ENCODE results near the gene LRIG2.

Gene LRIG2

DNA sequence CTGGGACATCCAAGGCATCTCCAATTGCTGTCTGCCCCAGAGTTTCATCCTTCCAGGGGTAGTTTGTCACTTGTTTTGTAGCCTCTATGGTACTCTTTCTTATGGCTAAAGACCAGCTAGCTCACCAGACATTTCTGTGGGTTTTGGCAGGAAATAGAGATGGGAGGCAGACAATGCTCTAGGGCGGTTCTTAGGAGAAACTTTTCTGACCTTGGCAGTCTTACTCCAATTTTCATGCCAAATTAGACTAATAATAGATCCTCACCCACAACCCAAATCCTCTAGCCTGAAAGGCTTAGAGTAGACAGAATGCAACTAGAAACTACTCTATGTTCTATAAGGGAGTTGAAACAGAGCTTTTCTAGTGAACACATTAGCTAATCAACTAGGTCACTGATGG lies 69.8 kb downstream of the LRIG2 start:
- Histone ChIP-seq H3K79me2 (ENCODE audit: insufficient read depth, low read length) (no peaks in the 10 kb centered on the region), H3K9me2 (ENCODE audit: low read depth, low read length) (no peaks in the 10 kb centered on the region), H2AFZ (ENCODE audit: low read length) (no peak overlapping the region), H3K4me2 (ENCODE audit: low read length) (no peak overlapping the region), H3K4me3 (ENCODE audit: low read depth, low read length, poor library complexity, severe bottlenecking) (no peak overlapping the region), H4K20me1 (ENCODE audit: insufficient read depth, low read length) (no peaks in the 10 kb centered on the region), H3K9me3 (ENCODE audit: low read length) (no peaks in the 10 kb centered on the region), H3K9ac (ENCODE audit: low read length) (no peak overlapping the region), H3F3A (ENCODE audit: insufficient read depth, low read length) (no peaks in the 10 kb centered on the region), H3K27me3 (ENCODE audit: insufficient read depth, low read length) (no peaks in the 10 kb centered on the region), H3K4me1 (ENCODE audit: insufficient read depth, low read length, severe bottlenecking) (no peaks in the 10 kb centered on the region), H3K27ac (ENCODE audit: low read depth, low read length, poor library complexity, severe bottlenecking) (no peak overlapping the region), H3K36me3 (ENCODE audit: insufficient read depth, low read length) (no peaks in the 10 kb centered on the region)
- TF ChIP-seq EZH2 (IDR thresholded peaks at IDR 0.05; ENCODE audit: borderline replicate concordance, low read length): no peak
- TF ChIP-seq CTCF (IDR thresholded peaks at IDR 0.05; ENCODE audit: low read length): no peak

DNA sequence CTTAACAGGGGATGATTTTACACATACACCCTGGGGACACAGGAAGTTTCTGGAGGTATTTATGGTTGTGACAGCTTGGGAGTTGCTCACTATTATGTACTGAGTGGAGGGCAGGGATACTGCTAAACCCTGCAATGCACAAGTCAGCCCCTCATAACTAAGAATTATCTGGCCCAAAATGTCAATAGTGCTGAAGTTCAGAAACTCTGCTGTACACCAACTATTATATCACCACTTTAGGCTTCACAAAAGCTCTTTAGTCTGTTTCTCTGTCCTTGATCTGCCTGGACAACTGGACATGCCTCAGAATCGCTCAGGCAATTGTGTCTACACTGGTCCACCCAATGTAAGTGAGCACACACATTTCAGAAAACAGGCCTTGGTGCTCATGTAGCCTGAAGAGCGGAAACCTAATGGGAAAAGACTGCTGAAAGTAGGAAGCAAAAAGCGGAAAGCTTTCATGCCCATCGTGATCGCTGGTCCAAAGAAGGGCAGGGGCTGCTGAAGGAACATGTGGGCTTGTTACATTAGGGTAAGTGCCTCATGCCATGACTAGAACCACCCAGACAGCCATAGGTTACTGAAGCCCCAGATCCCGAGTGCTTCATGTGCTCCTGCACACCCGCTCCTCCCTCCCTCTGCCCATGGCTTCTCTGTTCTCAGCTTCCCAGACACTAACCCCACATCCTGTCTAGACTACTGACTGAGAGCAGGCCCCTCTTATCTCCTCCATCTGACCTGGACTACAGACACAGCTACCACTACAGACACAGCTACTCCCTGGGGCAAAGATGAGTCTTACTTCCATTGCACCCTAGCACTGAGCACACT lies 73.5 kb downstream of the LRIG2 start:
- TF ChIP-seq CTCF (IDR thresholded peaks at IDR 0.05; ENCODE audit: low read length): no peak
- no peak for TF ChIP-seq EZH2 (IDR thresholded peaks at IDR 0.05; ENCODE audit: borderline replicate concordance, low read length)
- Histone ChIP-seq H4K20me1 (ENCODE audit: insufficient read depth, low read length) (no peaks in the 10 kb centered on the region), H3K9me2 (ENCODE audit: low read depth, low read length) (no peaks in the 10 kb centered on the region), H3K4me3 (ENCODE audit: low read depth, low read length, poor library complexity, severe bottlenecking) (no peak overlapping the region), H2AFZ (ENCODE audit: low read length) (no peak overlapping the region), H3K4me2 (ENCODE audit: low read length) (no peak overlapping the region), H3K36me3 (ENCODE audit: insufficient read depth, low read length) (no peaks in the 10 kb centered on the region), H3K27me3 (ENCODE audit: insufficient read depth, low read length) (no peaks in the 10 kb centered on the region), H3K79me2 (ENCODE audit: insufficient read depth, low read length) (no peaks in the 10 kb centered on the region), H3K9me3 (ENCODE audit: low read length) (no peaks in the 10 kb centered on the region), H3K9ac (ENCODE audit: low read length) (no peak overlapping the region), H3K27ac (ENCODE audit: low read depth, low read length, poor library complexity, severe bottlenecking) (no peak overlapping the region), H3F3A (ENCODE audit: insufficient read depth, low read length) (no peaks in the 10 kb centered on the region), H3K4me1 (ENCODE audit: insufficient read depth, low read length, severe bottlenecking) (no peaks in the 10 kb centered on the region)

DNA sequence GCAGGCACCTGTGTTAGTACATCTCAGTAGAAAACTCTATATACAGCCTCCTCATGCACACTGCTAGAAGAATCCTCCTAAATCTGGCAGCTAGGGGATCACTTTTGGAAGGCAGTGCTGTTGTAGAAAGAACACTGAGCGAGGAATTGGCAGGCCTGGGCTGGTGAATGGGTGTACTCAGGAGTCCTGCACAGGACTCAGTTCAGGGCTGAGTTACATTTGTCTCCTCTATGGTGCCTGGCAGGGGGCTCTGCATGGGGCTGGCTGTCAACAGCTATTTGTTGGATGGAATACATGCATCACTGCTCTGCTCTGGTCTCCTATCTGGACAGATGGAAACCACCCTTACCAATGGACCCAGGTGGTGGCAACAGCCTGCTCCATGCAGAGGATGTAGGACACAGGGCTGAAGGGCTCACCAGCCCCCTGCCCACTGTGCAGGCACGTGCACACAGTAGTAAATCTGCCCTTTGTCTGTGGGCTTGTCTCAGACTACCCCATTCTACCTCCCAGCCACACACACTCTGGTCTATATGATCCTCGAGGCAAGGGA lies 74.2 kb downstream of the LRIG2 start:
- no peaks in the 10 kb centered on the region for H4K20me1 ChIP-seq (ENCODE audit: insufficient read depth, low read length)
- H3K9me3 ChIP-seq (ENCODE audit: low read length): no peaks in the 10 kb centered on the region
- no peak overlapping the region for H2AFZ ChIP-seq (ENCODE audit: low read length)
- no peaks in the 10 kb centered on the region for H3F3A ChIP-seq (ENCODE audit: insufficient read depth, low read length)
- no peak overlapping the region for H3K4me2 ChIP-seq (ENCODE audit: low read length)
- no peak overlapping the region for H3K27ac ChIP-seq (ENCODE audit: low read depth, low read length, poor library complexity, severe bottlenecking)
- no peak for TF ChIP-seq CTCF (IDR thresholded peaks at IDR 0.05; ENCODE audit: low read length)
- no peak for TF ChIP-seq EZH2 (IDR thresholded peaks at IDR 0.05; ENCODE audit: borderline replicate concordance, low read length)
- H3K36me3 ChIP-seq (ENCODE audit: insufficient read depth, low read length): no peaks in the 10 kb centered on the region
- no peaks in the 10 kb centered on the region for H3K27me3 ChIP-seq (ENCODE audit: insufficient read depth, low read length)
- H3K79me2 ChIP-seq (ENCODE audit: insufficient read depth, low read length): no peaks in the 10 kb centered on the region
- no peak overlapping the region for H3K4me3 ChIP-seq (ENCODE audit: low read depth, low read length, poor library complexity, severe bottlenecking)
- no peaks in the 10 kb centered on the region for H3K4me1 ChIP-seq (ENCODE audit: insufficient read depth, low read length, severe bottlenecking)
- H3K9ac ChIP-seq (ENCODE audit: low read length): no peak overlapping the region
- no peaks in the 10 kb centered on the region for H3K9me2 ChIP-seq (ENCODE audit: low read depth, low read length)

All from OCI-LY1 (cell line).